GM21723 (cell line): ENCODE results near the gene PPP1R27.
"Not testable (repeated sequence)": the region's sequence is repeated elsewhere in the genome, so short reads cannot be mapped to it uniquely, and the experiment has no call there.

ENCODE experiments used
- ATAC-seq: cut with Tn5 transposase; IDR thresholded peaks from one replicate; pipeline ENCODE4 v1.9.1; 2021; ENCODE audit warnings: mild to moderate bottlenecking, moderate library complexity; ENCODE audit not compliant: unreplicated experiment

PPP1R27 gene

DNA sequence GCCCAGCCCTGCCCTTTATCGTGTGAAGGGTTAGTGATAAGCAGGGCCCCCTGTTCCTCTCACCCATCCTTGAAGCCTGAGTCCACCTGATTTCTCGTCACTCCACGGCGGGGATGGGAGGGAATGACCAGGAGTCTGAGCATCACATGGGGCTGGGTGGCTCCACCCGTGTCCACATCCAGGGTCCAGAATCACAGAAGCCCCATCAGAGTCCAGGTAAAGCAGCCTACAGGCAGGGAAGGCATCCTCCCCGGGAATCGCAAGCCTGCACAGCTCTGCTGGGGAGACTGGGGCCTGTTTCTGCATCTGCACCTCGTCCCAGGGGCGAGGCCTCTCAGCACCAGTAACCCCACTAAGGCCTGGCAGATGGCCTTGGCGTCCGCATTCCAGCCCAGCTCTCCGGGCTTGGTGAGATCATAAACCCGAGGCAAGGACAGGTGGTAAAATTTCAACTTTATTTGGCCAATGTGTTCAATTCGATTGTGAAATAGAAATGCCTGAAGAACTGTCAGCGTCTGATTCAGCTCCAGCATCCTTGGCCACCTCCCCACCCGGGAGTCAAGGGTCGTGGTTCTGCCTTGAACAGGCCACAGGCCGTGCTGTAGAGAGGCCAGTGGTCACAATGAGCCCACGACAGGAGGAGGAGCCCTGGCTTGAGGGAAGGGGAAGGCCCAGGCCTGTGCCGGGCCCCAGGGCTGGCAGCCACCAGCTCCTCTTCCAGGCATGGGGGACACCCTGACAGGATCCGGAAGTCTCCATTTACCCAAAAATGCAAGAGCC lies 8.1 kb upstream of the PPP1R27 start:
- ATAC-seq, result no peak

DNA sequence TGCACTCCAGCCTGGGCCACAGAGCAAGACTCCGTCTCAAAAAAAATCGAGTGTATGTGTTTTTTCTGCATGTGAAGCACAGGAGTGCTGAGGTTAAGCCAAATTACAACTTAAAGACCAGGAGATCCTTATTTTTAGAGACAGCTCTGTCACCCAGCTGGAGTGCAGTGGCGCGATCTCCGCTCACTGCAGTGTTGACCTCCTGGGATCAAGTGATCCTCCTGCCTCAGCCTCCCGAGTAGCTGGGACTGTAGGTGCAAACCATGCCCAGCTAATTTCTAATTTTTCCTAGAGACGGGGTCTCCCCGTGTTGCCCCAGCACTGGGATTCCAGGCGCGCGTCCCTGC lies 7.5 kb upstream of the PPP1R27 start:
- ATAC-seq, result no peak

DNA sequence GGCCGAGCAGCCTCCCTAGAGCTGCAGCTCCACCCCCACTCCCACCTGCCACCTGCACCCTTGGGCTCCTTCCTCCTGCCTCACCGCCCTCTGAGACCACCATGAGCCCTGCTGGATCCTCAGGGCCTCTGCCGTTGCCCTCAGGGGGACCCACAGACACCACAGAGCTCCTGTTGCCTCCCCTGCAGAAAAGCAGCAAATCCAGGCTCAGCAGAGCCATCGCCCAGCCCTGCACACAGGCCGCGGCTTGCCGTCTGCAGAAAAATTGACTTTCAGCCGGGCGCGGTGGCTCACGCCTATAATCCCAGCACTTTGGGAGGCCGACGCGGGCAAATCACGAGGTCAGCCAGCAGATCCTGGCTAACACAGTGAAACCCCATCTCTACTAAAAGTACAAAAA lies 7.0 kb upstream of the PPP1R27 start:
- no peak for ATAC-seq

DNA sequence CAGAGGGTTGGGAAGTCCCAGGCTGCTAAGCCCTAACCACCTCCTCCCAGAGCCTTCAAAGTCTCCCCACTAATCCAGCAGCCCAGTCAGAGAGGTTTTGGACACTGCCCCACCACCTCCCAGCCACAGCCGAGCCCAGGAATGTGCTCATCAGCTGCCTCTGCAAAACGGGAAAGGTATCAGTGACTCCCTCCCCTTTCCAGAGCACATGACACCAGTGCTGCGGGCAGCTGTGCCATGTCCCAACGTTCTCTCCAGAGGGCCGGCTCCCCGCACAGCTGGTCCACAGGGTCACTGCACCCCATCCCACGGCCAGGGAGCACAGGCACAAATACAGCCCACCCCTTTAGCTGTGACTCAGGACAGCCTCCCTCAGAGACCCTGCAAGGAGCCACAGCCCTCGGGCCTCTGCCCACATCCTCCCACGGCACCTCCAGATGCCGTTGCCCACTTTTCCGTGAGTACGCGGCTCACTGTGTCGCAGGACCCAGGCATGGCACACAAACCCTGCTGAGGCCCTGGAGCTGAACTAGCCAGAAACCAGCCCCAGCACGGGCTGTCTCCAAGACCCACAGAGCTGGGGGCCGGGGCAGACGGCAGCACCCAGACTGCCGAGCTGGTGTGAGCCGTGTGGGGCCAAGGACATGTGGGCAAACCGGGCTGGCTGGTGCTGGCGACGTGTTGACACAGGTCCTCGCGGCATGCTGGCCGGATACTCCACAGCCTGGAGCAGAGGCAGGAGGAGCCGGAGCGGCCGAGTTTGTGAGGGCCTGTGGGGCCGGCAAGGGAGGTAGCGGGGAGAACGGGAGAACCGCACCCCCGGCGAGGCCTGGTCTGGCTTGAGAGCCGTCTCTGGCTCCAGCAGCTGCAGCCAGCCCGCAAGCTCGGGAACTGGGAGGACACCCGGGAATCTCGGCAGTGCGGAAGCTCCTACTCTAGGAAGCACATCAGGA lies 6.3 kb upstream of the PPP1R27 start:
- no peak for ATAC-seq

DNA sequence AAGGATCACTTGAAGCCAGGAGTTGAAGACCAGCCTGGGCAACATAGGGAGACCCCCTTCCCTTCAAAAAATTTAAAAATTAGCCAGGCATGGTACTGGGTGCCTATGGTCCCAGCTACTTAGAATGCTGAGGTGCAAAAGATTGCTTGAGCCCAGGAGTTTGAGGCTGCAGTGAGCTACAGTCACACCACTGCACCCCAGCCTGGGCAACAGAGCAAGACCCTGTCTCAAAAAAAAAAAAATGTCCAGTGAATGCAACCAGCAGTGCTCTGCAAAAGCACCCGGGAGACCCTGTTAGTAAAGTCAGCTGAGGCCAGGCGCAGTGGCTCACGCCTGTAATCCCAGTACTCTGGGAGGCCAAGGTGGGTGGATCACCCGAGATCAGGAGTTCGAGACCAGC lies 5.2 kb upstream of the PPP1R27 start:
- ATAC-seq, result not testable (repeated sequence)

DNA sequence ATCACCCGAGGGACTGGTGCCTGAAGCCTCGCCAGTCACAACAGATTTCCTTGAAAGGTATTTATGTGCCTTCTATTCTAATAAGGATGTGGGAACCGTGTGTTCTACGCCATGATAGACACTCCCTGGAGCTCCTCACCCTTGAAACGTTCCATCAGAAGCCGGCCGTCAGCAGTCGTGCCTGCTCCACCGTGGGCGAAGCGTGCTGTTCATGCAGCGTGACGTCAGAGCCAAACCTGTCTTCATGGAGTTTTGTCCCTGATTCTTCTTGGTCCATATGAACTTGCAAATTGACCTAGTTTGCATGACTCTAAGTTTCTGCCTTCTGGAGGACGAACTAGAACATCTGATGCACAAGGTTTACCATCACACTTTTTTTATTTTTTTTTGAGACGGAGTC lies 4.5 kb upstream of the PPP1R27 start:
- no peak for ATAC-seq

DNA sequence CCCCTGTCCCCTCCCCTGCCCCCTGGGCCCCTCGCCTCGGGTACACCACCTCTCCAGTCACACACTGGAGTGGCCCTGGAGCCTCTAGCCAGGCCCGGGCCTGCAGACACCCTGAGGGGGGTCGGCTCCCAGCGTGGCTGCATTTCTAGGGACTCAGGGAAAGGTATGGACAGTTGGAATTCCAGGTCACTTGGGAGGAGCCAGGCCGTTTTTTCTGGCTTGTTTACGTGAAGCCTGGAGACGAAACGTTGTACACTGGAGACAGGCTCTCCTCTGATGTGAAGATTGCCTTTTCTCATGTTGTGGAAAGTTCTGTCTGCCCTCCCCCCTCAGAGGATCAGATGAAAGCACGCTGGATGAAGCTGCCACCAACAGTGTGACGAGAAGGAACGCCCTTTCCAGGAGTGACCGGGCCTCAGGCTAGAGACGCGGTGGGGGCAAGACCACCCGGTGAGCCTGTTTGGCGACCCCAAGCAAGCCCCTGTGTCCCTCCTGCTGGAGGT lies 4.0 kb upstream of the PPP1R27 start:
- ATAC-seq, result no peak

DNA sequence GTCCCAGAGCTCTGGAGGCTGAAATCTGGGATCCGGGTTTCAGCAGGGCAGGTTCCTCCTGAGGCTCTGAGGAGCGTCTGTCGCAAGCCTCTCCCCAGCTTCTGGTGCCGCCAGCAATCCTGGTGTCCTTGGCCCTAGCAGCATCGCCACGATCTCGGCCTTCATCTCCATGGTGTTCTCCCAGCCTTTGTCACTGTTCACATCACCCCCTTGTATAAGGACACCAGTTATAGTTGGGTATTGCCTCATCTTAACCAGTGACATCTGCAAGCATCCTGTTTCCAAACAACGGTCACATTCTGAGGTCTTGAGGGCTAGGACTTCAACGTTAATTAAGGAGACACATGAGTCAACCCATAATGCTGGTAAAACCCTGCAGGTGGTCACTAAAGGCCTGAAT lies 2.8 kb upstream of the PPP1R27 start:
- no peak for ATAC-seq

DNA sequence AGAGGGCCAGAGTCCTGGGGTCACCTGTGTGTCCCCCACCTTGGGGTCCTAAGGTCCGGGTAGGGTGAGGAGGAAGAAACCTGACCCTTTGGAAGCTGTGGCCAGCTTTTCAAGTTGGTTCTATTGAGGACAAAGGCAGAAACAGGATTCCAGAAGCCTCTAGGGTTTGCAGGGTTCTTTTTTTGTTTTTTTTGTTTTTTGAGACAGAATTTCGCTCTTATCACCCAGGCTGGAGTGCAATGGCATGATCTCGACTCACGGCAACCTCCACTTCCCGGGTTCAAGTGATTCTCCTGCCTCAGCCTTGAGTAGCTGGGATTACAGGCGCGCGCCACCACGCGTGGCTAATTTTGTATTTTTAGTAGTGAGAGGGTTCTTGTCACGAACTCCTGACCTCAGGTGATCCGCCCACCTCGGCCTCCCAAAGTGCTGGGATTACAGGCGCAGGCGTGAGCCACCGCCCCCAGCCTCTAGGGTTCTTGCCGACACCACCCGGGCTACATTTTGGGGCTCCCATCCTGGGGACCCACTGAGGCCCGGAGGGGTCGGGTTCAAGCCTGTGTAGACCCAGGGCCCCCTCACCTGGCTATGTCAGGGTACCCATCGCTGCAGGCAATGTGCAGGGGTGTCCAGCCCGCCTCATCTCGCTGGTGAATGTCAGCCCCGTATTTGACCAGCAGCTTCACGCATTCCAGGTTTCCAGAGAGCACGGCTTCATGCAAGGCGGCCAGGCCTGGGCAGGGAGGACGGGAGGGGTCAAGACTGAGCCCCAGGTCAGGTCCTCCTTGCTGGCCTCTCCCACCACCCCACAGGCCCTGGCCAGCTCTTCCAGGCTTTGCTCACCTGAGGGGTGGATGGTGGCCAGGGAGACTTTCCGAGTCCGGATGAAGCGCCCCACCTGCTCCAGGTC lies 674 bp downstream of the PPP1R27 start:
- no peak for ATAC-seq

DNA sequence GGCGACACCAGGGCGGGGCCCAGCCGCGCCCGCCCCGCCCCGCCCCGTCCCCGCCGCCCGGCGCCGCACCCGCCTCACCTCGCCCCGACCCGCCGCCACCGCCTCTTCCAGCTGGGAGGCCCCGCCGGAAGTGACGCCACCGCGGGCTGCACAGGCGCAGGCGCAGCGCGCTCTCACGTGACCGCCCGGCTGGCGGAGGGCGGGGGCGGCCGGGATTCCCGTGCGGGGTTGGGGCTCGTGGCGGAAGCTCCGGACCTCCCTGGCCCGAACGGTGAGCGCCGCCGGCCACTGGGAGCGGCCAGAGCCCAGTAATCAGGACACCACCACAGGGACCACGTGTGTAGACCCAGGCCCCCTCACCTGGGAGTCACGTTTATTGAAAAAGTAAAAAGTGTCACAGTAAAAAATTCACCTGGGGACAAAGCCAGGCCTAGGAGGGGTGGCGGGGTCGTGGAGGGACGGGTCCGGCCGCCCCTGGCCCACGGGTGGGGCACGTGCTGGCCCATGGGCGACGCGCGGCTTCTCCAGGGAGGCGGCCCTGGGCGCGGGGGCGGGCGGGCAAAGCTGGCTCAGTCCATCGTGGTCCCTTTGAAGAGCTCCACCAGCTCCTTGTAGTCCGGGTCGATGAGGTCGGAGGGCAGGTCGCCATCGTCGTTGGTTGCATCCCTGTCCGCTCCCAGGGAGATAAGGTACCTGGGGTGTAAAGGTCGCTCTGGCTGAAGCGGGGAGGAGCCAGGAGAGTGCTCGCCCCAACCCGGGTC lies 1.5 kb downstream of the PPP1R27 start, which contains the start of gene MCRIP1:
MCRIP1 (minus strand) TSS at position 132 of the 761 bp plus-strand sequence. CDS start 8,785 bp downstream, outside the sequence.
- peak; percentile 60 for ATAC-seq

DNA sequence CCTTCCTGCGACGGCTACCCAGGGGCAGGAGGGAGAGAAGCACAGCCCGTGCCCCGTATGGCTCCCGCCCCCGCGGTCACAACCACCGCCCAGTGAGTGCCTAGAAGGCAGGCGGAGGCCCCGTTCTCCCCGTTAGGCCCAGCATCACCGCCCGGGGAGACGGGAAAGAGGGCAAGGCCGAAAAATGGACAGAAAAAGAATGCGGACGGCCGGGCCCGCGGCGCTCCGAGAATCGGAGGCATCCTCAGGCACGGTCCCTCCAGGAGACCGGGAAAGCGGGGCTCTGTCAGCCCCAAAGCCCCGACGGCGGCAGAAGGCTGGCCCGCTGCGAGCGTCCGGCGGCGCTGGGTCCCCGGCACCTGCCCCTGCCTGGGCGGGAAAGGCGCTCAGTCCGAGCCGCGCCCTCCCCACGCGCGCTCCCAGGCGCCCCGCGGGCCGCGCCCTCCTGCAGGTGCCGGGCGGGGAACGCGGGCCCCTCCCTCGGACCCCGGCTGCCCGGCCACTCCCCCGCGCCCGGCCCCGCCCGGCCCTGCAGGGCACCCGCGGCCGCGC lies 2.2 kb downstream of the PPP1R27 start:
- peak; percentile 63 for ATAC-seq

DNA sequence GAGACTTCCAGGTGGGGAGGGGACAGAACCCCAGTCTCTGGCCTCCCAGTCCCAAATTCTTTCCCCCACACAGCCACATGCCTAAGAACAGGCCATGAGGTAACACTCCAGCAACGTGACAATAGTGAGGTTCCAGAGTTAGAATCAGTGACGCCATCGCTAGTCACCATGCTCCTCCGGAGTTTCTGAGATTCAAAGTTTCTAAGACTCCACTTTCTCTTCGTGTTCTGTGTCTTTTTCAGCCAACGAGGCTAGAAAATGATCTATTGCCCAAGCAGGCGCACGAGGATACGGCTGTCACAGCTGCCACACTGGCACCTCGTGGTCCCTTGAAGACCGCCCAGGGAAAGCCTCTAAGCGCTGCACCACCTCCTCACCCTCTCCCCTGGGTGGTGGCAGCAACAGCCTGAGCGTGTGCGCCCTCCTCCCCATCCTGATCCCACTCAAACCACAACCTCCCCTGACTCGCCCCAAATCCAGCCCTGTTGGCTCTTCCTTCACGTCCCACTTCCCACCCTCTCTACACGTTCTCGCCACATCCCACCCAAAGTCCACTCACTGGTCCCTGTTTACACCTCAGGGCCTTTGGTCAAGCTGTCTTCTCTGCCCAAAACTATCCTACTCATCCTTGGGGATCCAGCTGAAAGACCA lies 2.8 kb downstream of the PPP1R27 start:
- ATAC-seq, result peak; percentile 21

DNA sequence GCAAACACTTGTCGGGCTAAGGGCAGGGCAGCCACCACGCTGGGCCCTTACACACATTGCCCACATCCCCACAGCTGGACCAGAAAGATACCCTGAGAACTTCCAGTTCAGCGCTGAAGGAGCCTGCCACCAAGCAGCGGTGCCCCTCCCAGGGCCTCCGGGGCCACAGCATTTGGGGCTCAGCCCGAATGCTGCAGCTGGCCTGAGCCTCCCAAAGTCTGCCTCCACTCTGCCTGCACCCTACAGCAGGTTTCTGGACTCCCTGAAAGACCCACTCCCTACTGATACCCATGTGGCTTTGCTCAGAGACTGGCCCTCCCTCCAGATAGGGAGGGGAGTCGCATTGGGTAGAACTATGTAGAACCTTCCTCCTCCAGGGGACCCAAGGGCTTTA lies 3.3 kb downstream of the PPP1R27 start:
- no peak for ATAC-seq

DNA sequence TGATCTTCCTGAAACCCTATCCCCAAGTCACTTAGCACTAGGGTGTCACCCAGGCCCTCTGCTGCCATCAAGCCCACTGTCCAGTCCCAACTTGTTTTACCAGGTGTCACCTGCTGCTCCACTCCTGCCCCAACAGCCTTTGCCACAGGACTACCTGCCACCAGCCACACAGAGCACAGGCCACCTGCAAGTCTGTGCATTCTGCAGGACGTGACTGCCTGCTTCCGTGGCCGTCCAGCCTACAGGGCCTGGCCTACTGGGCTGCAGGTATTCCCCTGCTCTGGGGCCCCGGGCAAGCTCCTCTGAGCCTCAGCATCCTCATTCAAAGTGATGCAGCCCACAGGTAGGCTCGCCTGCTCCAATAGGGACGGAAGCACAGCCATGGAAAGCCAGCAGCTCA lies 5.0 kb downstream of the PPP1R27 start:
- ATAC-seq, result no peak

DNA sequence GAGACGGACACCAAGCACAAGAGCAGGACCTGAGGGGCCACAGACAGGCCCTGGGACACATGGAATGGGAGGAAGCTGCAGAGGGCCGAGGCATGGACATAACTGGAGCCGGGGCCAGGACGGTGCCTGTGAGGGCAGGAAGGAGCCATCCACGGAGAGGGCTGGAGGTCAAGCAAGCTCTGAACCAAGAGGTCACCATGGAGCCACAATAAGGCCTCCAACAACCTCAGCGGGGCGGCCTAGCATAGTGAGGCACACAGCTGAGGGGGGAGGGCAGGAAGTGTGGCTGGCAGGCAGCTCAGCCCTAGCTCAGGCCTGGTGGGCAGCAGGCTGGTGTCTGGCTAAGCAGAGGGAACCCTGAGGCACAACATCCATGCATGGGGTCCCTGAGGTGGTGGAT lies 6.2 kb downstream of the PPP1R27 start:
- ATAC-seq, result no peak

DNA sequence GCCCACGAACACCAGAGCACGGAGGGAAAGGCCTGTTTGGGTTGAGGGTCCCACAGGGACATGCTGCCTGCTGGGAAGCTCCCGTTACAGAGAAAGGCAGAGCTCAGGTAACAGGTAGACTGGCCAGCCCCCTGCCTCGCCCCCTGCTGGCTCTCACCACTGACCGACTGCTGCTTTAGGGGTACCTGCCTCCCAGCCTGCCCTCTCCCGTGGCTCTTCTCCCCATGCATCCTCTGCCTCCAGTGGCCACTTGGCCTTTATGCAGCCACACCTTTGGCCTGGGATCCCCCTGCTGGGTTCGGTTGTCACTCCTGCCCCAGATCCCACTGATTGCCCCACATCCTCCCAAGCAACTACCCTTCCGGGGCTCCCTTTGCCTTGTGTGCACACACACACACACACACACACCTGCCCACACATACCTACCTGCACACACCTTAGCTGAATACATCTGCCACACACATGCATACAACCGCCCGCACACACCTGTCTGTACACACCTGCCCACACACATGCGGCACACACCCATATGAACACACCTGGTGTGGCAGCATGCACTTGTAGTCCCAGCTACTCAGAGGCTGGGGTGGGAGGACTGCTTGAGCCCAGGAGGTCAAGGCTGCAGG lies 8.9 kb downstream of the PPP1R27 start:
- ATAC-seq, result no peak

DNA sequence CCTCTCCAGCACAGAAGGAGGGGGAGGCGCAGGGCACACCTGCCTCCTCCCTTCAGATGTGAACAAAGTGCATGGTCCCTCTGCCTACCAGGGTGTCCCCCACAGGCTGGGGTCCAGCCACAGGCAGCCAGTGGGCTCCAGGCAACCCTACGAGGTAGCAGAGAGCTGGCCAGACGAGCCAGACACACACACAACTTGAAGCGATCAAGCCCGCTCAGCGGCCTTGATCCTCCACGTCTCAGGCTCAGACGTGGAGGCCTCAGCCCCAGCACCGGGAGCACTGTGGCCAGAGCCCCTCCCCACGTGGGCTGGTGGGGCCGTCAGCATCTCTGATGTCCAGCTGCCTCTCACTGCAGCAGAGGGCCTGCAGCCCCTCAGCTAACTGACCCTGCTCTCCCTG lies 10.3 kb downstream of the PPP1R27 start:
- no peak for ATAC-seq

DNA sequence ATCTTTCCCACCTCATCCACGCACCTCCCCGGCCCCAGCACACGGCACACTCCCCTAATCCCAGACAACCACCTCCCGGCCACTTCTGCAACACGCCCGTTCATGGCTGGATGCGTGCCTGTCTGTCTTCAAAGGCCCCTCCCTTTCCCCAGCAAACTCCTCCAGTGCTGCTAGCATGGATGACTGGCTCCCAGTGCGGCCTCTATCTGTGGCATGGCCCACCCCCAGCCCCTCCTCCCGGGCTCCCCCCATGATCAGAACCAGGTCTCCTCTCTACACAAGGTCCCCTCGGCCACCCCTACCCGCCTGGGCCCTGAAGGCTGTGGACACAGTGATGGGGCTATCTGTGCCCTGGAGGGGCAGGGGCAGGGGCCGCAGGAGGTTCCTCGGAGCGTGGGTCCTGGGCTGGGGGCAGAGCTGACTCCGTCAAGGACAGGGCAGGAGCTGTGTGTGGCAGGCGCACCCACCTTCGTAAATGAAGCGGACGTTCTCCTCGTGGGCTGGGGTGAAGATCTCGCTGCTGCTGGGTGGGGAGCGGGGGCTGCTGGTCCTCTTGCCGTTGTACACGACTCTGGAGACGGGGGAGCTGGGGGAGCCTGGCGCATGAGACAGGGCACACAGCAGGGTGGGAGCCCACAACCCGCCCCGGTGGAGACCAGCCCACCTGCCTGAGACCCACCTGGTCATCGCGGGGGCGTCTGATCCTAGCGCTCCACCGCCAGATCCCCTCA lies 10.9 kb downstream of the PPP1R27 start:
- ATAC-seq, result no peak
